NB4 (cell line): ENCODE measurements around the gene LTF.
"Not testable (repeated sequence)": the region's sequence is repeated elsewhere in the genome, so short reads cannot be mapped to it uniquely, and the experiment has no call there.

Experiments used
- TF ChIP-seq, protein P1 (sequence below): IDR thresholded peaks from one replicate; pipeline ENCODE4 v1.5.1; 2012; ENCODE audit warnings: low read depth, low read length
- TF ChIP-seq, protein P2 (sequence below): IDR thresholded peaks from 2 replicates; pipeline ENCODE4 v1.6.1; 2011; ENCODE audit warnings: low read depth, low read length

- TF ChIP-seq, protein P1, sequence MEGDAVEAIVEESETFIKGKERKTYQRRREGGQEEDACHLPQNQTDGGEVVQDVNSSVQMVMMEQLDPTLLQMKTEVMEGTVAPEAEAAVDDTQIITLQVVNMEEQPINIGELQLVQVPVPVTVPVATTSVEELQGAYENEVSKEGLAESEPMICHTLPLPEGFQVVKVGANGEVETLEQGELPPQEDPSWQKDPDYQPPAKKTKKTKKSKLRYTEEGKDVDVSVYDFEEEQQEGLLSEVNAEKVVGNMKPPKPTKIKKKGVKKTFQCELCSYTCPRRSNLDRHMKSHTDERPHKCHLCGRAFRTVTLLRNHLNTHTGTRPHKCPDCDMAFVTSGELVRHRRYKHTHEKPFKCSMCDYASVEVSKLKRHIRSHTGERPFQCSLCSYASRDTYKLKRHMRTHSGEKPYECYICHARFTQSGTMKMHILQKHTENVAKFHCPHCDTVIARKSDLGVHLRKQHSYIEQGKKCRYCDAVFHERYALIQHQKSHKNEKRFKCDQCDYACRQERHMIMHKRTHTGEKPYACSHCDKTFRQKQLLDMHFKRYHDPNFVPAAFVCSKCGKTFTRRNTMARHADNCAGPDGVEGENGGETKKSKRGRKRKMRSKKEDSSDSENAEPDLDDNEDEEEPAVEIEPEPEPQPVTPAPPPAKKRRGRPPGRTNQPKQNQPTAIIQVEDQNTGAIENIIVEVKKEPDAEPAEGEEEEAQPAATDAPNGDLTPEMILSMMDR, result not testable (repeated sequence)
- TF ChIP-seq, protein P2, sequence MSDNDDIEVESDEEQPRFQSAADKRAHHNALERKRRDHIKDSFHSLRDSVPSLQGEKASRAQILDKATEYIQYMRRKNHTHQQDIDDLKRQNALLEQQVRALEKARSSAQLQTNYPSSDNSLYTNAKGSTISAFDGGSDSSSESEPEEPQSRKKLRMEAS, result not testable (repeated sequence)
Measured at GRCh38 chr3:46430879-46431278, 33.8 kb downstream of the LTF start.
